OCI-LY7 (cell line): ENCODE data around the gene DAPK1. TPM values are rescaled to one million over a fixed set of nuclear protein-coding genes. Genes with fewer than 3 reads are reported as not detected.

Experiments
- BruUV-seq: library from RNA; stranded (reverse); fragments of 400-500 nt; replicated peaks from 2 replicates; lab custom pipeline; 2021; lab: Mats Ljungman, UMichigan
- CTCF ChIA-PET: fragments of 300-600 bp; sonication (Branson Sonifier 250); formaldehyde crosslinking; loops from one replicate; lab custom pipeline; 2022; ENCODE audit warnings: antibody characterized with exemption; ENCODE audit not compliant: unreplicated experiment; lab: Charles Lee
- POLR2A ChIA-PET: fragments of 300-600 bp; sonication (Branson Sonifier 250); formaldehyde crosslinking; loops from one replicate; lab custom pipeline; 2022; ENCODE audit warnings: antibody characterized with exemption; lab: Charles Lee
- DNase-seq: peaks from one replicate; pipeline ENCODE4 v3.0.0-alpha.2; 2015; ENCODE audit warnings: low spot score
- H2AFZ ChIP-seq: fragments of 200-600 bp; sonication (generic), shearing (Covaris generic); 2 replicates; pipeline ENCODE4 v1.6.1; 2014; ENCODE audit warnings: mild to moderate bottlenecking, antibody characterized with exemption, low read length, moderate library complexity
- H3K27ac ChIP-seq: fragments of 200-600 bp; sonication (generic); 2 replicates; pipeline ENCODE4 v1.5.1; 2014; ENCODE audit warnings: mixed run types, low read depth, mild to moderate bottlenecking, moderate library complexity, low read length, inconsistent platforms; ENCODE audit not compliant: poor library complexity, severe bottlenecking
- H3K36me3 ChIP-seq: fragments of 200-600 bp; sonication (generic); 2 replicates; pipeline ENCODE4 v1.6.1; 2014; ENCODE audit warnings: mild to moderate bottlenecking, antibody characterized with exemption, low read length, moderate library complexity, mixed read lengths; ENCODE audit not compliant: insufficient read depth
- H3K4me1 ChIP-seq: fragments of 200-600 bp; sonication (generic); 2 replicates; pipeline ENCODE4 v1.5.1; 2014; ENCODE audit warnings: mild to moderate bottlenecking, low read length; ENCODE audit not compliant: insufficient read depth, poor library complexity, severe bottlenecking
- H3K4me2 ChIP-seq: fragments of 200-600 bp; sonication (generic); 2 replicates; pipeline ENCODE4 v1.6.1; 2014; ENCODE audit warnings: mild to moderate bottlenecking, low read length
- H3K4me3 ChIP-seq: fragments of 200-600 bp; sonication (generic); 2 replicates; pipeline ENCODE4 v1.5.1; 2014; ENCODE audit warnings: mild to moderate bottlenecking, low read depth, low read length; ENCODE audit not compliant: poor library complexity, severe bottlenecking
- H3K79me2 ChIP-seq: fragments of 200-600 bp; sonication (generic); 2 replicates; pipeline ENCODE4 v1.6.1; 2016; ENCODE audit warnings: low read depth, mild to moderate bottlenecking, low read length, moderate library complexity, mixed read lengths; ENCODE audit not compliant: insufficient read depth
- H3K9me2 ChIP-seq: fragments of 200-600 bp; sonication (generic); 2 replicates; pipeline ENCODE4 v1.6.1; 2016; ENCODE audit warnings: mild to moderate bottlenecking, low read length, mixed read lengths; ENCODE audit not compliant: insufficient read depth
- H3K9me3 ChIP-seq: fragments of 200-600 bp; sonication (generic); 2 replicates; pipeline ENCODE4 v1.6.1; 2014; ENCODE audit warnings: mild to moderate bottlenecking, mixed run types, low read length, mixed read lengths
- H4K20me1 ChIP-seq: fragments of 200-600 bp; sonication (generic); 2 replicates; pipeline ENCODE4 v1.6.1; 2014; ENCODE audit warnings: mild to moderate bottlenecking, antibody characterized with exemption, low read length, moderate library complexity, mixed read lengths; ENCODE audit not compliant: insufficient read depth
- EZH2phosphoT487 ChIP-seq: fragments of 200-600 bp; sonication (generic); IDR thresholded peaks from 2 replicates; pipeline ENCODE4 v1.6.1; 2018; ENCODE audit warnings: low read depth, borderline replicate concordance, mild to moderate bottlenecking, mixed run types, antibody characterized with exemption, low read length, moderate library complexity, mixed read lengths
- intact Hi-C: fragments of 100-400 bp; cut with micrococcal nuclease; formaldehyde crosslinking; loops from one replicate; pipeline ENCODE4 v1.10.0; 2022; ENCODE audit not compliant: unreplicated experiment
- total RNA-seq, 2 experiments: library from RNA; depleted of rRNA in 1 of 2; stranded (reverse); fragments of >200 nt in 1 of 2; shearing (Covaris generic) in 1 of 2; gene quantifications; 2 replicates each; pipeline ENCODE4 v1.2.3, GENCODE V29; 2014 to 2022
- TF ChIP-seq, protein P1 (sequence below): fragments of 200-600 bp; sonication (generic); conservative IDR thresholded peaks from 2 replicates; pipeline ENCODE4 v1.5.1; 2014; ENCODE audit warnings: mild to moderate bottlenecking, antibody characterized with exemption, low read length, moderate library complexity, mixed read lengths

The DAPK1 gene
- total RNA-seq, 2 experiments from 2014 or later: 0.25 to 3.5 TPM

DNA sequence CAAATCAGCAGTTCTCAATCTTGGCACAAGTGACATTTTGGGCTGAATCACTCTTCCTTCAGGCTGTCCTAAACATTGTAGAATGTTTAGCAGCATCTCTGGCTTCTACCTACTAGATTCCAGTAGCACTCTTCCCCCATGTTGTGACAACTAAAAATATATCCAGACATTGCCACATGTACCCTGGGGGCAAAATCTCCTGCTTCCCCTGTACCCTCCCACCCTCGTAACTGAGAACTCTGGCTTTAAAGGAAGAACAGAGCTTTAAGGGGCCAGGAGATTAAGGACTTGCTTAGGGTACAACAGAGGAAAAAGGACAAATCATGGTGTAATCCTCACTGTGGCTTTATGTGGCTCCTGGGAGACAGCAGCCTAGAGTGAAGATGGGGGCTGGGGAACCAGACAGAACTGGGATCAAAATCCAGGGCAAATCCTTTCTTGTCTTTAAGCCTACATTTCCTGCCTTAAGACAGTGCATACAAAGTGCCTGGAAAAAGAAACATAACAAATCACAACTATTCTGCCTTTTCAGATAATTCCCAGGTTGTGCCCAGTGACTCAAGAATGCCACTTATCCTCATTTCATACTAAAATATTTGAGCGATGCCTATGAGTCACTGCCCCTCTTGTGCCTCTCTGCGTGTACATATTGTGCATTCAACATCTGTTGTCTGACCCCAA lies 109.3 kb downstream of the DAPK1 start:
- CTCF ChIA-PET: interaction anchor here (0.6 kb wide), 2 partner anchors 282 to 473 kb away, joined by 6 to 9 read pairs; no protein-coding TSS in a partner anchor
- Histone ChIP-seq H4K20me1 (no peaks in the 10 kb centered on the region), H3K79me2 (no peaks in the 10 kb centered on the region), H2AFZ (no peak overlapping the region), H3K4me2 (no peak overlapping the region), H3K27ac (no peak overlapping the region), H3K9me3 (no peaks in the 10 kb centered on the region), H3K36me3 (no peaks in the 10 kb centered on the region), H3K4me1 (no peaks in the 10 kb centered on the region), H3K4me3 (no peak overlapping the region), H3K9me2 (no peaks in the 10 kb centered on the region)
- BruUV-seq: no TSS peak
- TF ChIP-seq, protein P1, sequence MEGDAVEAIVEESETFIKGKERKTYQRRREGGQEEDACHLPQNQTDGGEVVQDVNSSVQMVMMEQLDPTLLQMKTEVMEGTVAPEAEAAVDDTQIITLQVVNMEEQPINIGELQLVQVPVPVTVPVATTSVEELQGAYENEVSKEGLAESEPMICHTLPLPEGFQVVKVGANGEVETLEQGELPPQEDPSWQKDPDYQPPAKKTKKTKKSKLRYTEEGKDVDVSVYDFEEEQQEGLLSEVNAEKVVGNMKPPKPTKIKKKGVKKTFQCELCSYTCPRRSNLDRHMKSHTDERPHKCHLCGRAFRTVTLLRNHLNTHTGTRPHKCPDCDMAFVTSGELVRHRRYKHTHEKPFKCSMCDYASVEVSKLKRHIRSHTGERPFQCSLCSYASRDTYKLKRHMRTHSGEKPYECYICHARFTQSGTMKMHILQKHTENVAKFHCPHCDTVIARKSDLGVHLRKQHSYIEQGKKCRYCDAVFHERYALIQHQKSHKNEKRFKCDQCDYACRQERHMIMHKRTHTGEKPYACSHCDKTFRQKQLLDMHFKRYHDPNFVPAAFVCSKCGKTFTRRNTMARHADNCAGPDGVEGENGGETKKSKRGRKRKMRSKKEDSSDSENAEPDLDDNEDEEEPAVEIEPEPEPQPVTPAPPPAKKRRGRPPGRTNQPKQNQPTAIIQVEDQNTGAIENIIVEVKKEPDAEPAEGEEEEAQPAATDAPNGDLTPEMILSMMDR: no peak
- TF ChIP-seq EZH2phosphoT487: no peak
- POLR2A ChIA-PET: no interaction called here
- intact Hi-C loops: no loop called here
- DNase-seq: no peak

DNA sequence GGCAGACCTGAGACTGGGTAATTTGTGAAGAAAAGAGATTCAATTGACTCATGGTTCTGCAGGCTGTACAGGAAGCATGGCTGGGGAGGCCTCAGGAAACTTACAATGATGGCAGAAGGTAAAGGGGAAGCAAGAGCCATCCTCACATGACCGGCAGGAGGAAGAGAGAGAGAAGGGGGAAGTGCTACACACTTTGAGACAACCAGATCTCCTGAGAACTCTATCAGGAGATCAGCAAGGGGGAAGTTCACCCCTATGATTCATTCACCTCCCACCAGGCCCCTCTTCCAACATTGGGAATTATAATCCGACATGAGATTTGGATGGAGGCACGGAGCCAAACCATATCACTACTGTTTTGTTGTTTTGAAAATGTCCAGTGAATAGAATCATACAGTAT lies 110.2 kb downstream of the DAPK1 start:
- BruUV-seq: no TSS peak
- Histone ChIP-seq H2AFZ (no peak overlapping the region), H3K27ac (no peak overlapping the region), H3K9me2 (no peaks in the 10 kb centered on the region), H3K4me3 (no peak overlapping the region), H3K9me3 (no peaks in the 10 kb centered on the region), H3K4me1 (no peaks in the 10 kb centered on the region), H4K20me1 (no peaks in the 10 kb centered on the region), H3K4me2 (no peak overlapping the region), H3K36me3 (no peaks in the 10 kb centered on the region), H3K79me2 (no peaks in the 10 kb centered on the region)
- CTCF ChIA-PET: no interaction called here
- intact Hi-C loops: no loop called here
- no peak for TF ChIP-seq EZH2phosphoT487
- TF ChIP-seq, protein P1: no peak
- POLR2A ChIA-PET: no interaction called here
- DNase-seq: no peak

DNA sequence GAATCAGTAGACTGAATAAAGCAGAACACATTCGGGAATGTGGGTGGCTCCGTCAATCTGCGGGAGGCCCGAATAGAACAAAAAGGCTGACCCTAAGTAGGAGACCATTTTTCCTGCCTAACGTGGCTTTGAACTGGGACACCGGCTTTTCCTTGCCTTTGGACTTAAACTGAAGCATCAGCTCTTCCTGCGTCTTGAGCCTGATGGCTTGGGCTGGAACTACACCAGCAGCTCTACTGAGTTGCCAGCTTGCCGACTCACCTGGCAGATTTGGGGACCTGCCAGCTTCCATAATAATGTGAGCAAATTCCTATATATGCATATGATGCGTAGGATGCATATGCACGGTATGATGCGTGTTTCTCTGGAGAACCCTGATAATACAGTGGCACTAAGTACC lies 111.3 kb downstream of the DAPK1 start:
- no peaks in the 10 kb centered on the region for H3K9me3 ChIP-seq
- intact Hi-C loops: no loop called here

More for the DNA sequence above, 111.3 kb downstream of the DAPK1 start:
- Histone ChIP-seq H3K9me2 (no peaks in the 10 kb centered on the region), H3K4me1 (peaks cover under 1% of the 10 kb centered on the region), H3K4me3 (no peak overlapping the region), H3K79me2 (no peaks in the 10 kb centered on the region), H3K27ac (no peak overlapping the region), H2AFZ (no peak overlapping the region), H4K20me1 (no peaks in the 10 kb centered on the region), H3K36me3 (no peaks in the 10 kb centered on the region), H3K4me2 (no peak overlapping the region)
- no peak for DNase-seq
- TF ChIP-seq, protein P1: no peak
- TF ChIP-seq EZH2phosphoT487: no peak
- no TSS peak for BruUV-seq
- CTCF ChIA-PET: no interaction called here
- POLR2A ChIA-PET: interaction anchor here (0.6 kb wide), 2 partner anchors 31 to 224 kb away, joined by 4 to 6 read pairs; no protein-coding TSS in a partner anchor
